Inferior parietal cortex (tissue), 1 donor: ENCODE results near the gene RAB8A.

Experiments used
- DNase-seq: peaks from one replicate; pipeline ENCODE4 v3.0.0-alpha.2; 2016; ENCODE audit errors: extremely low spot score

RAB8A gene

DNA sequence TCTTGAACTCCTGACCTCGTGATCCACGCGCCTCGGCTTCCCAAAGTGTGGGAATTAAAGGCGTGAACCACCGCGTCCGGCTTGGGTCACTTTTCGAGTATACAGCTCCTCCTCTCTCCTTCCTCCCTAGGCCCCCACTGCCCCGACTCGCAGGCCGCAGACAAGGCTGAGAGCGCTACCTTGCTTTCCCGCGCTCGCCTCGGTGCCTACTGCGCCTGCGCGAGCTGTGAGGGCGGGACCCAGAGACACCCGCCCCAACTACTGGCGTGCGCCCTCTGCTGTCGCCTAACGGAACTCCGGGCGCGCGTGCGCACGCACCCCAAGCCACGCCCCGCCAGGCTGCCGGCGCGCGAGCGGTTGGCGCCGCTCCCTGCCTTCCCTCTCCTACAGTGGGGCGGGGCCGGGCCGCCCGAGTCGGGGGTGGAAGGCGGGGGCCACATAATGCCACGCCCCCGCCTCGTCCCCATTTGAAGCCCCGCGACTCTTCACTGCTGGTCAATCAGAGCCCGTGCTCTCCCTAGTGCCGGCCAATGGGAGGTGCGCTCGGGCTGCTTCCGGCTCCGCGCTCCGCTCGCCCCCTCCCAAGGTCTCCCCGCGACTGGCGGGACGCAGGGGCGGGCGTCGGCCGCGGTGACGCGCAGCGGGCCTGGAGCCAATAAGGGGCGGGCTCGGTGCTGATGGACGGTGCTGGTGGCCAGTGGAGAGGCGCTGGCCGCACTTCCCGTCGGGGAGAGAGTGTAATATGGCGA, at the start of gene RAB8A:
Gene RAB8A, plus strand, starts transcription at position 730 of the 749 bp plus-strand sequence. Its CDS starts 13 bp downstream, at position 743.
- DNase-seq, result peak; percentile 97

DNA sequence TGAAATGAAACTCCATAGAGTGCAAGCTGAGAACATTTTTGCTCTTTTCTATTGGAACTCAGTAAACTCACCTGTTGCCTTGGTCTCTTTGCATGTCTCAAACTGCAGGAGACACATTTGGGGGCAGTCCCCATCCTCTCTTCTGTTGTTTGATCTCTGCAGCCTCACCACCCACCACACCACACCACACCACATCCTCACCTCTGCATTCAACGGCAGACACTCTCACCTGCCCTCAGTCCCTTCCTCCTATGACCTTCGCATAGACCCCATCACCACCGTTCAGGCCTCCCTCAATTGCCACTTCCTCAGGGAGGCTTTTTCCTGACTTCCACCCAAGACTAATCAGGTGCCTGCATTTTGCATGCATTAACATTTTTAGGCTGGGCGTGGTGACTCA, 49.7 kb upstream of the RAB8A start:
- no peak for DNase-seq

DNA sequence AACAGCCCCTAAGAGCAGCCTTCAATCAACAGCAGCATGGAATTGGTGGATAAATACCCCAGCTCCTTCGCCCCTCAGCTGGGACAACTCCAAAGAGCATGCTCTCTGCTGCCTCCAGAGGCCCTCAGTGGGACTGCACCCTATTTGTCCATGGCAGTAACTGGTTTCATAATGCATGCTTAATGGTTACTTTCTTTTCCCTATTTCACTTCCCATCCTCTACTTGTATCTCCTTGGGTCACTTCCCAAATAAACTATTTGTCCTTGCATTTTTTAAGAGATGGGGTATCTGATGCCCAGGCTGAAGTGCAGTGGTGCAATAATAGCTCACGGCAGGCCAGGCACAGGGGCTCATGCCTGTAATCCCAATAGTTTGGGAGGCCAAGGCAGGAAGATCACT, 48.9 kb upstream of the RAB8A start:
- DNase-seq, result no peak

DNA sequence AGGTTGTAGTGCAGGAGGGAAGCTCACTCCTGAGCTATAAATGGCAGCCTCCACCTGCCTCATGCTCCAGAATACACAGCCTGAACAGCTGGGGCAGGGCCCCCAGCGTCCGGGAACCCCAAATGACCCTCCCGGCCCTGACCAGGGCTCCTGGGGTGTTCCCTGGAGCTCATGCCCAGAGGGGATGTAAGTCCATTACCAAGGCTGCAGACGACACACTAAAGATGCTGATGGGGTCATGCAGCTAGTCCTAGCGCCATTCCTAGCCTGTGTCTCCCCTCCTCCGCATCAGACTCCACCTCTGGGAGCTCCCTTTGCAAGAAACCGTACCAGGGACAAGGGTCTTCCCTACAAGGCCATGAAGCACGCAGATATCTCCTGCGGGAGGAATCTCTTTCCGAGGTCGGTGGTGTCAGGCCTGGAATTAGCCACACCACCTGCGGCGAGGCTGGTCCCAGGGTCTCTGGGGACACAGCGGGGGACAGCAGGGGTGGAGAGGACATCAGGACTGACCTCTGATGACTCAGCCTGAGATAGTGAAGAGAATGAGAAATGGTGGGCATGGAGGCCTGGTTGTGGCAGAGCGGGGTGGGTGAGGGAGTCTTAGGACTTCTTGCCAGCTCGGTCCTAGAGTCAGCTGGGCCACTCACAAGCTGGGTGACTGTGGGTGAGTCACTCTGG, 47.3 kb upstream of the RAB8A start:
- DNase-seq, result no peak

DNA sequence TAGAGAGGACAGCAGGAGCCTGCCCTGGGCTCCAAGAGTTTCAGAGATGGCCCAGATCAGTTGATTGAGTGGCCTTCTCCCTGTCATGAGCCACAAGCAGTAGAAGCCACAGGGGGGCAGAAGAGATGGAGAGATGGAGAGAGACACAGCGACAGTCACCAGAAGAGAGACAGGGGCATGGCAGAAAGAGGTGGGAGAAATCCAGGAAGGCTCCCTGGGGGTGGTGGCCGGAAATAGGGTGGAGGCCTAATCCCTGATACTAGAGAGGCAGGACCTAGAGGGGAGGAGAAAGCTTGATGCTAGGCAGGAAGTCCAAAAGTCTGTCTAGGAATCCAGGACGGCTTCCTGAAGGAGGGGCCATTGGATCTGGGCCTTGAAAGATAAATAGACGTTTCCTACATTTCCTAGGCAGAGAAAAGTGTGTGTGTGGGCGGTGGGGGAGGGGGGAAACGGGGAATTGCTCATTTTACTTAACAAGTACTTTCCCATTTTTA, 45.0 kb upstream of the RAB8A start:
- no peak for DNase-seq

DNA sequence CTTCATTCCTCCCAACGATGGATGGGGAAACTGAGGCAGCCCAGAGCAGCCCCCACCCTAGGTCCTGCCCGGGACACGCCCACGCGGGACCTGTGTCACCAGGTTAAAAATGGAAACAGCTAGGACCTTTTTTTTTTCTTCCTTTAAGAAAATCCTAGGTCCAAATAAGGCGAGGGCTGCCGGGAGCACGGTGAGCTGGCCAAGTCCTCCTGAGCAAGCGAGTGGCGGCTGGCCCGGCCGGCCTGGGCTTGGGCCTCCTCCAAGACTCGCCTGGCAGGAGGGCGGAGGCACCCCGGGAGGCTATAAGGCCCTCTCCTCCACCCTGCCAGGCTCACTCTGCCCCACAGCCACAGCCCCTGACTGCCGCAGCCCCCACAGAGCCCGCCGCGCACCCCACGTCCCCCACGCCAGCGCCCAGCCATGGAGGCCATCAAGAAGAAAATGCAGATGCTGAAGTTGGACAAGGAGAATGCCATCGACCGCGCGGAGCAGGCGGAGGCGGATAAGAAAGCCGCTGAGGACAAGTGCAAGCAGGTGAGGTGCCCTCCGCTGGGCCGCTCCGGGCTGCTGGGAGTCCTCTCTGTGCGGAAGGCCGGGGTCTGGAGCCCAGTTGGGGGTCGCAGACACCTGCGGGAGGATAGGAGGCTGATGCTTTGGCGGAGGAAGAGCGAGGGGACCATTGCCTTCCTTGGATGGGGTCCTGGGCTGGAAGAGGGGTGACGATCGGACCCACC, 44.3 kb upstream of the RAB8A start:
- DNase-seq, result no peak

DNA sequence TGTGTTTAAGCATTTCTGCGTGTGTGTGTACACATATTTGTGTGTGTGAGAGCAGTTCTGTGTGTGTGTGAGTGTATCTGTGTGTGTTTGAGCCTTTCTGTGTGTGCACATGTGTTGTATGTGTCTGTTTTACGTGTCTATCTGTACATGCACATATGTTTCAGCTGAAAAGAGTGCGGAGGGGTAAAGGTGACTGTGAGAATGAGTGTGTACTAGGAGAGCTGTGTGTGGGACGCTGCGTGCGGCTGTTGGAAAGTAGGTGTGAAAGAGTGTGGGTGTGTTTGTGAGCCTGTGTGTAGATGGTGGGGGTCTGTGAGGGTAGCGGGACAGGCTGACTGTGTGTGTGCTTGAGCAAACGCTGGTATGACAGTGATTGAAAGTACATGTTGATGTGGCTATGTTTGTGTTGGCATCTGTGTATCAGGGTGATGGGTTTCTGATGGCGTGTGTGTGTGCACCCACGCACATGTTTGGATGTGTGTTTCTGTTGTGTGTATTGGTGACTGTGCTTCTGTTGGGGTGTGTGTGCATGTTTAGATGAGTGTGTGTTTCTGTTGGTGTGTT, 42.9 kb upstream of the RAB8A start:
- no peak for DNase-seq

DNA sequence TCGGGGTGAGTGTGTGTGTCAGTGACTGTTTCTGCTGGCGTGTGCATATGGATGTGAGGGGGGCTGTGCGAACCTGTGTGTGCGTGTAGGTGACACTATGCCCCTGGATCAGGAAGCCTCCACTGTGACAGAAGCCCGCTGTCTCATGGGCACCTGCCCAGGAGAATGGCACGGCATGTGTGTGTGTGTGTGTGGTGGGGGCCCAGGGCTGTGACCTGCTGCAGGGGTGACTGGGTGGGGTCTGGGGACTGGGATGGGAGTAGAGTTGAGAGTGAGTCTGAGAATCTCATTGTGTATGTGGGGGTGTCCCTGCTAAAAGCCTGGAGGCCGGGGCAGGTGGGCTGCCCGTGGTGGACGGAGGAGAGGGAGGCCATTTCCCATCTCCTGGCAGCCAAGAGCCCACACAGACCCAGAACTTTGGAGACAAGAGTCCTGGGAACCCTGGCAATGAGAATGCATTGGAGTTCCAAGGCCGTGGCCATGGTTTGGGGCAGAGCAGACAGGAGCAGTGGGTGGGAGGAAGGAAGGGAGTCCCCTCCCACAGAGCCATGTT, 41.8 kb upstream of the RAB8A start:
- DNase-seq, result no peak

DNA sequence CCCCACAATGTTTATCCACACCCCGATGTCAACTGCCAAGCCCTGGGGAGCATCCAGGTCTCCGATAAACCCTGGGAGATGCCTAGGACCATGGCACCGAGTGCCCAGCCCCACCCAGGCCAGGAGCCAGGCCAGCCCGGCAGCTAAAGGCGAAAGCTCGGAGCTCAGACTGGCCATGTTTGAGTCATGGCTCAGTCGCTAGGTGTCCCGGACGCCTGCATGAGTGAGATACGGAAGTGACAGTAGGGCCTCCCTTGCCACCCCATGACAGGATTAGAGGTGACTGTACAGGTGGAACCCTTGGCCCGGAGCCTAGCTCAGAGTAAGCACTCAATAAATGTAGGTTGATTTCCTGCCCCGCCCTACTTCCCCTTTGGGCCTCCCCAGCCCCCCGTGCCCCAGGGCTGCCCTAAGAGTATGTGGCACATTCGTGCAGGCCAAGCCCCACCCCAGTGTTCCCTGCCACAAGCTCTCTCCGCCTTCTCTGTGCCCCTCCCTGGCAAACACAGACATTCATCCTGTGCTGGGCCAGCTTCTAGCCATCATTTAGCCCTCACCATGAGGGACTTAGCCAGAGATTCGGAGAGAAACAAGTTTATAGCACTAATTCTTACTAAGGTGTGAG, 41.2 kb upstream of the RAB8A start:
- no peak for DNase-seq

DNA sequence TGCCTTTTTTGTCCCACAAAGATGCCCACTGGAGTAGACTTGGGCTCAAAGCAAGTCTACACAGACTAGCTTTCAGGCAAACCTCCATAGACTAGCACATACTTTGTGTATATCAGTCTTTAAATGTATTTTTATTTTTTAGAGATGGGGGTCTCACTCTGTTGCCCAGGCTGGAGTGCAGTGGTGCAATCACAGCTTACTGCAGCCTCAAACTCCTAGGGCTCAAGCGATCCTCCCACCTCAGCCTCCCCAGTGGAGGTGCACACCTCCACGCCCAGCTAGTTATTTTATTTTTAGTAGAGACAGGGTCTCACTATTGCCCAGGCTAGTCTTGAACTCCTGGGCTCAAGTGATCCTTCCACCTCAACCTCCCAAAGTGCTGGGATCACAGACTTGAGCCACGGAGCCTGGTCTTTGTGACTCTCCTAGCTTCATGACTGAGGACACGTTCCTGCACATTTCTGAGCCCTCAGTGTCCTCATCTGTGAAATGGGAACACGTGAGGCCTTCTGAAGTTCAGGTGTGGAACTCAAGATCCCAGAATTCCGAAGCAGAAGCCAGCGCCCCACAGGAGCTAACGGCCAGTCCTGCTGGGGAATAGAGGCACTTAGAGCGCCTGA, 40.5 kb upstream of the RAB8A start:
- DNase-seq, result no peak

DNA sequence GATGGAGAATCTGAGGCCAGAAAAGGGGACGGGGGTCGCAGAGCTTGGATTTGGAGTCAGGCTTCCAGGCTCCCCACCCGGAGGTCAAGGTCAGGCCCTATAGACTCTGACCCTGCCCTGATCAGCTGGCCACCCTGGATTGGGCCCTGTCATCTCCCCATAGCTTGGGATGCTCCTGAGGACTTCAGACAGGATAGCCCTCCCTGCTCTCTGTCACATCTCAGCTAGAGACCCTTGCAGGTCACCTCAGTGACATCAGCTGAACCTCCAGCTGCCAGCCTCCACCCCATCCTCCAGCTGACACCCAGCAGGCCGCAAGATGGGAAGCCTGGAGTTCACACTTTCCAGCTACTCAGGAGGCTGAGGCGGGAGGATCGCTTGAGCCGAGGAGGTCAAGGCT, 38.2 kb upstream of the RAB8A start:
- no peak for DNase-seq

DNA sequence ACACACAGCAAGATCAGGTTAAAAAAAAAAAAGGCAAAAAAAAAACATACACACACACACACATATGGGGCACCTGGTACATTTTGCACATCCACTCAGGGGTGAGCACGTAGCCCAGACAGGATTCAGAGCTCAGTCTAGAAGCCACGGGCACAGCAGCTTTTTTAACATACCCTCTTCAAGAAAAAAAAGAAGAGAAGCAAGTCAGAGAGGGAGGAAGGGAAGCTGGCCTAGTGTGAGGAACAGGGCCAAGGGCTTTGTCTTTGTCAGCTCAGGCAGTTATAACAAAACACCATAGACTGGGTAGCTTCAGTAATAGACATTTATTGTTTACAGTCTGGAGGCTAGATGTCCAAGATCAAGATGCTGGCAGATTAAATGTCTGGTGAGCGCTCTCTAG, 37.7 kb upstream of the RAB8A start:
- DNase-seq, result no peak

DNA sequence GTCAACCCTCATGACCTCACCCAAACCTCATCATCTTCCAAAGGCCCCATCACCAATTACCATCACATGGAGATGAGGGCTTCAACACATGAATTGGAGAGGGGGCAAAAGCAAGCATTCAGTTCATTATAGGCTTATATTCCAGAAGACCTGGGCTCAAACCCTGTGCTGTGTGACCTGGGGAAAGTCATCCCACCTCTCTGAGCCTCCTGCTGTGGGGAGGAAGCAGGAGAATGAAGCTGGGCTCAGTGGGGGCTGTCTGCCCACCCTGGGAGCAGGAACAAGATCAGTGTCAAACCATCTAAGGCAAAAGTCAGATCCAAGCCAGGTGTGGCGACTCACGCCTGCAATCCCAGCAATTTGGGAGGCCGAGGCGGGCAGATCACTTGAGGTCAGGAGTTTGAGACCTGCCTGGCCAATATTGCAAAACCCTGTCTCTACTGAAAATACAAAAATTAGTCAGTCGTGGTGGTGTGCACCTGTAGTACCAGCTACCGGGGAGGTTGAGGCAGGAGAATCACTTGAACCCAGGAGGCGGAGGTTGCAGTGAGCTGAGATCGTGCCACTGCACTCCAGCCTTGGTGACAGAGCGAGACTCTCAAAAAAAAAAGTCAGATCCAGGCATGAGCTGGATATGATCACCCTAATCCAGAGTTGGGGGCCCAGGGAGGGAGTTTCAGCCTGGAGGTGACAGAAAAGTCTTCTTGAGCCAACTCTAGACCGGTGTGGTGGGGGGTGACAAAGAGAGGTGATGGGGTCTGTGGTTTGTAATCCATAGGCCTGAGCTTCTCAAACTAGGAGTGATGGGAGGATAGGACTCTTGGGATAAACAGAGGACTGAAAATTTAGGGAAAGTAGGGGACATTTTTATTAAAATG, 37.0 kb upstream of the RAB8A start:
- no peak for DNase-seq

DNA sequence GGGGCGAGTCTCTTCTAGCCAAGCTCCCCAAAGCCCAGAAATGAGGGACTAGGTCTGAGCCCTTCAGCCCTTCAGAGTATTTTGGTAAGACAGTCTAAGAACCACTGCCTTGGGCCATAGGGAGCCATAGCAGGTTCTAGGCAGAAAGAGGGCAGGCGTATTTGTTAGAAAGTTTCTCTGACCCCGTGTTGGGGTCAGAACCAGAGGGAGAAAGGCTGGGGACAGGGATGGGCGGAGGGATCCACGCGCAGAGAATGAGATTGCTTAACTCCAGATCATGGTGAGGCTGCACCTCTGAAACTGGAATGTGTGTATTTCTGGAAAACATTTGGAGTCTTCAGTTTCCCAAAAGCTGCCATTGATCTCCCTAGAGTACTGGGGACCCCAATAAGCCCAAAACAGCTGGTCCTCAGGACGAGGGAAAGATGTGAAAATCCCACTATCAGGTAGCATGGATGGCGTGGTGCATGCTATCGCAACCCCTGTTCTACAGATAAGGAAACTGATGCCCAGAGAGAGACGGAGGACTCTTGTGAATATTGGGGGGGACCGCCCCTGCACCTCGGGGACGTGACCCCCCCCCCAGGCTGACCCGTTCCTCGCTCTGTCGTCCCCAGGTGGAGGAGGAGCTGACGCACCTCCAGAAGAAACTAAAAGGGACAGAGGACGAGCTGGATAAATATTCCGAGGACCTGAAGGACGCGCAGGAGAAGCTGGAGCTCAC, 36.1 kb upstream of the RAB8A start:
- no peak for DNase-seq

DNA sequence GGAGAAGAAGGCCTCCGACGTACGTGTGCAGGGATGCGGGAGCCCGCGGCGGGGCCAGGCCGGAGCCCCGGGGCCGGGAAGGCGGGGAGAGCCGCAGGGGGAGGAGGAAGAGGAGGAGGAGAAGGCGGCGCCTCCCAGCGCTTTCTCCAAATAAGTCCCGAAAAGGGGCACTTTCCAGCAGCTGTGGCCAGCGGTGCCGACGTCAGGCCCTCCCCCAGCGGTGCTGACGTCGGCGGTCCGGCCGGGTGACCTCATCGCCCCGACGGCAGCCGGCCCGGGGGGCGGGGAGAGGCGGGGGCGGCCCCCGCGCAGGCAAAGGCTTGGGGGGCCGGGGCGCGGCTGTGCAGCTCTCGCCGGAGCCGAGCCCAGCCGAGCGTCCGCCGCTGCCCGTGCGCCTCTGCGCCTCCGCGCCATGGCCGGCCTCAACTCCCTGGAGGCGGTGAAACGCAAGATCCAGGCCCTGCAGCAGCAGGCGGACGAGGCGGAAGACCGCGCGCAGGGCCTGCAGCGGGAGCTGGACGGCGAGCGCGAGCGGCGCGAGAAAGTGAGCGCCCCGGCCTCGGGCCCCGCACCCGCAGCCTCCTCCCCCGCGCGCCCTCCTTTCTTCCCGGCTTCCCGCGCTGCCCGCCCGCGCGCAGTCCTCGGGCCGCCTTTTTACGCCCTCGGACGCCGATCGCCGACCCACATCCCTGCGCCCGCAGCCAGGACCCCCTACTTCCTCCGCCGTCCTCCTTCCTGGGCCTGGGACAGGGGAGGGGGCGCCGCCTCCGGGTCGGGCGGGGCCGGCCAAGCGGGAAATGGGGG, 35.3 kb upstream of the RAB8A start, which contains the start of gene TPM4:
Gene TPM4, plus strand, starts transcription at position 342 of the 804 bp plus-strand sequence. Its CDS starts 71 bp downstream, at position 413.
- DNase-seq, result peak; percentile 76

DNA sequence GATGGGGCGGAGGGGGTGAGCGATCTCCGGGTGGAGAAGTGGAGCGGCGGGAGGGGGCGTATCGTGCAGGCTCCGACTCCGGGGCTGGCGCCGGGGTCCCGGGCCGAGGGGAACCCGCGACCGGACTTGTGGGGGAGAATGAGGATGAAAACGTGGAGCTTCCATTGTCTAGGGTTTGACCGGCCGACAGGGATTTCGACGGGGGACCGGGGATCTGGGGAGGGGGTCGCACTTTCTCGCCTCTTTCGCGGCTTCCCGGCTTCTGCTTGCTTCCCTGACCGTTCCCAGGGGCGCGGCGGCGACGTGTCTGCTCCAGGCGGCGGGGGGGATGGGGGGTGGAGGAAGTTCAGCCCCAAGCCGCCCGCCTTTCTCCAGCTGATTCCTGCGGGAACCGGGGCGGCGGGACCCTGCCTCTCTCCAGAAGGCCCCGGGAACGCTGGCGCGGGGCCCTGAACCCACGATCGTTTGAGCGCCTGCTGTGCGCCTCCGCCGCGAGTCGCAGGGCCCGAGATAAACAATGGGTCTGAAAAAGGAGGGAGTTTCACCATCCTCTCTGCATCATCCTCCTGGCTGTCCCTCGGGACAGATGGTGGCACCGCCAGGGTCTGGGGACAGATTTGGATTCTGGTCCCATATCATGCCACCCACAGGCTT, 34.6 kb upstream of the RAB8A start:
- DNase-seq, result peak; percentile 55

DNA sequence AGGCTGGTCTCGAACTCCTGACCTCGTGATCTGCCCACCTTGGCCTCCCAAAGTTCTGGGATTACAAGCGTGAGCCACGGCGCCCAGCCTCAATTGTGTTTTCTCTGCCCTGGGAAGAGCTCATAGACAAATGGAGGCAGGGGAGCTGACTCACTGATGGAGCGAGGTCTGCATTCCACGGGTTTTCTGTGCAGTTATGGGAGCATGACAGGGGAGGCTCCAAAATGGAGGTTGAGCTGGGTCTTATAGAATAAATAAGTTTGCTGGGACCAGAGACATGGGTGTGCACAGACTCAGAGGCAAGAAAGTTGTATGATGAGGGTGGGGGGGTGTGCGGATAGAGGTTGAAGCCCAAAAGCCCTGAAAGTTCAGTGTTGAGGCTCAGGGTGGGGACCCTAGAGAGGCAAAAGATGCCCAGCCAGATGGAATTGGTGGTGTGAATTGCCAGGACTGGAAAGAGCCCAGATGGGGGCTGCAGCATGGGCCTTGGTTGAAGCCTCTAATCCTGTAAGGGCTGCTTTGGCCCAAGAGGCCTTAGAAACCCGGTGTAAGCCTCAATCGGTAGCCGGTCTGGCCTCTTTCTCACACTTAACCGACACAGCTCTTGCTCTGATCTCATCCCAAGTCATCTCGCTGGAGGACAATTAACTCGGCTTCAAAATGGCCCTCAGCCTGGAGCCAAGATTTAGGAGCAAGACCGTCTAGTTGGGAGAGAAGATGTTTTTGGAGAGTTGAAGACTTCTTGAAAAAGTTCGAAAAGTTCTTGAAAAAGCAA, 33.5 kb upstream of the RAB8A start:
- no peak for DNase-seq
